Neural crest cell (in vitro differentiated cells): Measurements from ENCODE around the gene CTXND1. TPM values are rescaled to one million over a fixed set of nuclear protein-coding genes. Genes with fewer than 3 reads are reported as not detected.

ENCODE experiments used
- DNase-seq: peaks from one replicate; pipeline ENCODE4 v3.0.0; 2021; ENCODE audit warnings: low read depth, mixed read lengths, low spot score
- H3K27ac Mint-ChIP-seq: one replicate; pipeline ENCODE4 v1.8.0; 2021; ENCODE audit warnings: mild to moderate bottlenecking, mixed read lengths; ENCODE audit not compliant: unreplicated experiment
- H3K27me3 Mint-ChIP-seq: 2 replicates; pipeline ENCODE4 v1.8.0; 2021; ENCODE audit warnings: low read depth, mild to moderate bottlenecking, mixed read lengths
- H3K36me3 Mint-ChIP-seq: 2 replicates; pipeline ENCODE4 v1.8.0; 2021; ENCODE audit warnings: low read depth, mild to moderate bottlenecking, mixed read lengths
- H3K4me1 Mint-ChIP-seq: 2 replicates; pipeline ENCODE4 v1.8.0; 2021; ENCODE audit warnings: mixed read lengths
- H3K4me3 Mint-ChIP-seq: one replicate; pipeline ENCODE4 v1.8.0; 2021; ENCODE audit warnings: mild to moderate bottlenecking, mixed read lengths
- H3K9me3 Mint-ChIP-seq: 2 replicates; pipeline ENCODE4 v1.8.0; 2021; ENCODE audit warnings: mixed read lengths
- CTCF ChIP-seq: fragments of 200-600 bp; sonication (generic); conservative IDR thresholded peaks from 2 replicates; pipeline ENCODE4 v1.5.0; 2021; ENCODE audit warnings: antibody characterized with exemption, mild to moderate bottlenecking
- total RNA-seq: library from RNA; stranded (reverse); gene quantifications from 2 replicates; pipeline ENCODE4 v1.2.1, GENCODE V29; 2021

Gene CTXND1
- total RNA-seq, 1 donor from 2014 or later = 1.3 TPM

GRCh38 chr15:80172401-80172800 lies 79.6 kb downstream of the CTXND1 start:
- H3K4me1 Mint-ChIP-seq = peaks cover 15% of the 10 kb centered on the region
- H3K27me3 Mint-ChIP-seq = no peaks in the 10 kb centered on the region
- H3K36me3 Mint-ChIP-seq = peaks cover 2% of the 10 kb centered on the region
- no peak overlapping the region for H3K4me3 Mint-ChIP-seq
- no peak for TF ChIP-seq CTCF
- no peak overlapping the region for H3K27ac Mint-ChIP-seq
- DNase-seq = no peak
- H3K9me3 Mint-ChIP-seq = no peaks in the 10 kb centered on the region

- TF ChIP-seq CTCF = no peak
- peaks cover 2% of the 10 kb centered on the region for H3K36me3 Mint-ChIP-seq
- no peak overlapping the region for H3K4me3 Mint-ChIP-seq
- no peak for DNase-seq
- peaks cover 15% of the 10 kb centered on the region for H3K4me1 Mint-ChIP-seq
- H3K27me3 Mint-ChIP-seq = no peaks in the 10 kb centered on the region
- no peaks in the 10 kb centered on the region for H3K9me3 Mint-ChIP-seq
- H3K27ac Mint-ChIP-seq = no peak overlapping the region
These were observed 80.2 kb downstream of the CTXND1 start for GRCh38 chr15:80171787-80172186.

DNA sequence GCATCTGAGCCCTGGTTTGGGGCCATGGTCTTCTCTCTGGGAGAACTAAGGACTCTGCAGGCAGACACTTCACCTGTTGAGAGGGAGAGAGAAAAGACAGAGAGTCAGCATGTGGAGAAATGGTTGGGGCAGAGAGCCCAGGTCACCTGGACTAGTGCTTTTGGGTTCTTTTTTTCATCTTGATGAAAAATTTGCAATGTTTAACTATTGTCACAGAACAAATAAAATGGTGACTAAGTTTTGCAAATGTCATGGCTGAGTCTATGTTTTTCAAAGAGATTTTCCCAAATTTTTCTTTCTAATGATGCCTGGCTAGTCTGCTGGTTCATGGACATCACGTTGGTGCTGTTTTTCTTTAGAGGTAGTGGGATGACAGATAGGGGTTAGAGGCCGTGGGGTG lies 81.4 kb downstream of the CTXND1 start:
- Mint-ChIP-seq H3K4me1 (peaks cover 15% of the 10 kb centered on the region), H3K36me3 (no peaks in the 10 kb centered on the region), H3K27ac (no peak overlapping the region), H3K4me3 (no peak overlapping the region), H3K9me3 (no peaks in the 10 kb centered on the region), H3K27me3 (no peaks in the 10 kb centered on the region)
- no peak for DNase-seq
- no peak for TF ChIP-seq CTCF

DNA sequence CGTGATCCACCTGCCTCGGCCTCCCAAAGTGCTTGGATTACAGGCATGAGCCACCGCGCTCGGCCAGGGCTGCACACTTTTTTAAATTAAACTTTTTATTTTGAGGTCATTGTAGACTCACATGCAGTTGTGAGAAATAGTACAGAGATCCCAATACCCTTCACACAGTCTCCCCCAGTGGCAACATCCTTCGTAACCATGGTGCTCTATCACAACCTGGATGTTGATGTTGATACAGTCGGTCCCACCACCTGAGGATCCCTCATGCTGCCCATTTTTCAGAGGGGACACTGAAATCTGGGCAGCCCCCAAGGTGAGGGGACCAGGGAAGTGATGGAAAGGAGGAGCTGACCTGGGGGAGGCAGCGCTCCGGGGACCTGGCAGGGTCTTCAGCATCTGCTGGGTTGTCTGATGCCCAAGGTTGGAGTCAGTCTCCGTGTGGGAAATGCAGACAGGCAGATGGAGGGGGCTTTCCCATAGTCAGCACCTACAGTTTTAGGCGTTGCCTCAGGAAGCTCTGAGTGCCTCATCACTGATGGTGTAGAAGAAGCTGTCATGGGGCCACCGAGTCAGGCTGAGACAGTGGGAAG lies 82.2 kb downstream of the CTXND1 start:
- no peak for DNase-seq
- H3K27me3 Mint-ChIP-seq = no peaks in the 10 kb centered on the region
- H3K9me3 Mint-ChIP-seq = no peaks in the 10 kb centered on the region
- H3K36me3 Mint-ChIP-seq = no peaks in the 10 kb centered on the region
- peaks cover 15% of the 10 kb centered on the region for H3K4me1 Mint-ChIP-seq
- no peak for TF ChIP-seq CTCF
- H3K27ac Mint-ChIP-seq = no peak overlapping the region
- no peak overlapping the region for H3K4me3 Mint-ChIP-seq

DNA sequence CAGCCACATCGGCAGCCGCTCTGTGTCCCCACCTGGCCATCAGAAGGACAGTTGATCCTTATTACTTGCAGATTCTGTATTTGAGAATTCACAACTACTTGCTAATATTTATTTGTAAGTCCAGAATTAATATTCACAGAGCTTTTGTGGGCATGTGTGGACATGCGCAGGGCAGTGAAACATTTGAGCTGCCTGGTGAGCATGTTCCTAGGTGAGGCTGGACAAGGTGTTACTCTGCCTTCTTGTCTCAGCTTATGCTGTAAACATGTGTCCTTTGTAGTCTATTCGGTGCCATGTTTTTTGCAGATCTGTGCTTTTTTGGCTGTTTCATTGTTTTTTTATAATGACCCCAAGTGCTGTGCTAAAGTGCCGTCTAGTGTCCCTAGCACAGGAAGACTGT lies 83.6 kb downstream of the CTXND1 start:
- H3K4me3 Mint-ChIP-seq = no peak overlapping the region
- no peak for TF ChIP-seq CTCF
- no peaks in the 10 kb centered on the region for H3K9me3 Mint-ChIP-seq
- peaks cover under 1% of the 10 kb centered on the region for H3K4me1 Mint-ChIP-seq
- H3K36me3 Mint-ChIP-seq = peaks cover 7% of the 10 kb centered on the region
- no peak overlapping the region for H3K27ac Mint-ChIP-seq
- no peak for DNase-seq
- no peaks in the 10 kb centered on the region for H3K27me3 Mint-ChIP-seq
